ENCODE measurements around the gene PLEKHF1. TPM values are rescaled to one million over a fixed set of nuclear protein-coding genes. Genes with fewer than 3 reads are reported as not detected.

PLEKHF1 gene
- total RNA-seq, 1 donor from 2014 or later, result 29.4 TPM

DNA sequence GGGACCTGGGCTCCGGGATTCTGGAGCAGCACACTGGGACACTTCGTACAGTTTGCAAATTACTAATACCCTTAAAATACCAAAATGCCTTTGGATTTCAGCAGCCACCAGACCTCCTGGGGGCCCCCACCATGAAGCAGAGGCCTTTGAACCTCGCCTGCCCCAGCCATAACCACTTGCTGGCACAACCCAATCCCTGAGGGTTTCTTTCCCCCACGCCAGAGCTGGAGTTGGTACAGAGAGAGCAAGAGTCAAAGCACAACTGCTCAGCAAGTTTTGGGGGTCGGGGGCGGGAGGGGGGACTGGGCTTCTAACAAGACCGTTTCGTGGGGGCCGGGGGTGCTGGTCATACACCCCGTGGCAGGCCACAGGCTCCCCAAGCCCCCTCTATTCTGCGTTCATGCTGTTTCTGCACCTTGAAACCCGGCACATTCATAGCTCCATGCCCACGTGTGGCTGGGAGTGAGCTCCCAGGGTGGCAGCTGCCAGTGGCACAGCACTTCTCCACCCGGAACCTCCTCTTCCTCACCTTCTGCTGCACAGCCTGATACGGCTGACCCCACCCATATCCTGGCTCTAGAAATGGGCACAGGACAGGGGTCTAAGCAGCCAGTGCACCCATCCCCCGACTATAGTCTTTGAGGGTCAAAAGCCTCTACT, 17.1 kb downstream of the PLEKHF1 start:
- Mint-ChIP-seq H3K4me3 (ENCODE audit: unreplicated experiment) (no peak overlapping the region), H3K27ac (ENCODE audit: unreplicated experiment) (peak overlapping the region; percentile 82), H3K9me3 (ENCODE audit: low read depth) (no peaks in the 10 kb centered on the region), H3K36me3 (ENCODE audit: low read depth) (peaks cover 1% of the 10 kb centered on the region), H3K27me3 (ENCODE audit: low read depth) (no peaks in the 10 kb centered on the region), H3K4me1 (ENCODE audit: low read depth) (peaks cover 55% of the 10 kb centered on the region)
- no peak for DNase-seq (ENCODE audit: low spot score)
- TF ChIP-seq, protein P1, sequence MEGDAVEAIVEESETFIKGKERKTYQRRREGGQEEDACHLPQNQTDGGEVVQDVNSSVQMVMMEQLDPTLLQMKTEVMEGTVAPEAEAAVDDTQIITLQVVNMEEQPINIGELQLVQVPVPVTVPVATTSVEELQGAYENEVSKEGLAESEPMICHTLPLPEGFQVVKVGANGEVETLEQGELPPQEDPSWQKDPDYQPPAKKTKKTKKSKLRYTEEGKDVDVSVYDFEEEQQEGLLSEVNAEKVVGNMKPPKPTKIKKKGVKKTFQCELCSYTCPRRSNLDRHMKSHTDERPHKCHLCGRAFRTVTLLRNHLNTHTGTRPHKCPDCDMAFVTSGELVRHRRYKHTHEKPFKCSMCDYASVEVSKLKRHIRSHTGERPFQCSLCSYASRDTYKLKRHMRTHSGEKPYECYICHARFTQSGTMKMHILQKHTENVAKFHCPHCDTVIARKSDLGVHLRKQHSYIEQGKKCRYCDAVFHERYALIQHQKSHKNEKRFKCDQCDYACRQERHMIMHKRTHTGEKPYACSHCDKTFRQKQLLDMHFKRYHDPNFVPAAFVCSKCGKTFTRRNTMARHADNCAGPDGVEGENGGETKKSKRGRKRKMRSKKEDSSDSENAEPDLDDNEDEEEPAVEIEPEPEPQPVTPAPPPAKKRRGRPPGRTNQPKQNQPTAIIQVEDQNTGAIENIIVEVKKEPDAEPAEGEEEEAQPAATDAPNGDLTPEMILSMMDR (IDR thresholded peaks at IDR 0.05), result no peak

DNA sequence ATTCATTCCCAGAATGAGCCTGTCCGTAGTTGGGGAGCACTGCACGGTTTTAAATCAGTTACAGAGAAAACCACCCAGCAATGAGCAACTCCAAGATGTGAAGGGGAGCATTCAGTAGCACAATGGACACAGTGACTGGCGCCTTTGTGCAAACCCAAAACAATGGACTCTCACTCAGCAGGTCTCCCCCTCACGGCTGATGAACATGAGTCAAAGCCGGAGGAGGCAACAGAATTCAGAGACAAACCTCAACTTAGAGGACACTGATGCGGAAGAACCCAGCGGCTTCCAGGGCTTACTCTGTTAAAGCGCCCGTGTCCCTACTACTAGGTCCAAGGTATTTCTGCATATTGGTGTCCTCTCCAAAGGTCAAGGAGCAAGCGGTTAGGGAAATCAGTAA, 17.7 kb downstream of the PLEKHF1 start:
- no peak for DNase-seq (ENCODE audit: low spot score)
- H3K4me3 Mint-ChIP-seq (ENCODE audit: unreplicated experiment), result no peak overlapping the region
- no peaks in the 10 kb centered on the region for H3K27me3 Mint-ChIP-seq (ENCODE audit: low read depth)
- TF ChIP-seq, protein P1 (IDR thresholded peaks at IDR 0.05), result no peak
- H3K27ac Mint-ChIP-seq (ENCODE audit: unreplicated experiment), result peak overlapping the region; percentile 41
- peaks cover 1% of the 10 kb centered on the region for H3K36me3 Mint-ChIP-seq (ENCODE audit: low read depth)
- no peaks in the 10 kb centered on the region for H3K9me3 Mint-ChIP-seq (ENCODE audit: low read depth)
- peaks cover 61% of the 10 kb centered on the region for H3K4me1 Mint-ChIP-seq (ENCODE audit: low read depth)

DNA sequence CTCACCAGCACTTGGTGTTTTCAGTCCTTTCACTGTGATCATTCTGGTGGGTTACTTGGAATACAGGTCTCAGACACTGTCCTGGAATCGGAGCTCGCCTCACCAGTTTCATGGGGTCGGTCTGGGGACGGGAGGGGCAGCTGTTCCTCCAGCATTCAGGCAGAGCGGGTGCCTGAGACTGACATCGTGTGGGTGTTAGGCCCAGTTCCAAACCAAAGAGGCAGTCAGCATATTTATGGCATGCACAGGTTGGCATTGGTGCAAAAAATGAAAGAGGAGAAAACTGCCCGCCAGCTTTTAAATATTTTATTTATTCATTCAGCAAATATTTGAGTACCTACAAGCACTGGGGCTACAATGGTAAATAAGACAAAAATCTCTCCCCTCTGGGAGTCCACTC, 20.1 kb downstream of the PLEKHF1 start:
- Mint-ChIP-seq H3K27ac (ENCODE audit: unreplicated experiment) (peak overlapping the region; percentile 100), H3K9me3 (ENCODE audit: low read depth) (peaks cover 2% of the 10 kb centered on the region), H3K4me3 (ENCODE audit: unreplicated experiment) (no peak overlapping the region), H3K36me3 (ENCODE audit: low read depth) (peaks cover 4% of the 10 kb centered on the region), H3K27me3 (ENCODE audit: low read depth) (no peaks in the 10 kb centered on the region), H3K4me1 (ENCODE audit: low read depth) (peaks cover 71% of the 10 kb centered on the region)
- TF ChIP-seq, protein P1 (IDR thresholded peaks at IDR 0.05), result no peak
- no peak for DNase-seq (ENCODE audit: low spot score)

DNA sequence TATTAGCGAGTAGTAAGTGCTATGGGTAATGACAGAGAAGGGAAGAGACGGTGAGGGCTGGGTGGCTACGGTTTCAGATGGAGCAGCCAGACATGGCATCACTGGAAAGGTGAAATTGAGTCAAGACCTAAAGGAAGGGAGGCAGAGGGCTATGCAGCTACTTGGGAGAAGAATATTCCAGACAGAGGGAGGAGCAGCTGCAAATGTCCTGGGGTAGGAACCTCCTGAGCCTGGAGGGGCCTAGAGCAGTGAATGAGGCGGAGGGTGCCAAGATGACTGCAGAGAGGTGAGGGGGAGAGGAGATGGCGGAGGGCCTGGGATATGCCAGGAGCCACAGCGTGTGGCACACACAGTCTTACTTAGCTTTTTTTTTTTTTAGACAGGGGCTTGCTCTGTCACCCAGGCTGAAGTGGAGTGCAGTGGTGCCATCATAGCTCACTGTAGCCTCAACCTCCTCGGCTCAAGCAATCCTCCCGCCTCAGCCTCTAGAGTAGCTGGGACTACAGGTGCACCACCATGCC, 21.1 kb downstream of the PLEKHF1 start:
- no peak for DNase-seq (ENCODE audit: low spot score)
- Mint-ChIP-seq H3K9me3 (ENCODE audit: low read depth) (peaks cover 2% of the 10 kb centered on the region), H3K27me3 (ENCODE audit: low read depth) (no peaks in the 10 kb centered on the region), H3K4me3 (ENCODE audit: unreplicated experiment) (peak overlapping the region; percentile 44), H3K4me1 (ENCODE audit: low read depth) (peaks cover 75% of the 10 kb centered on the region), H3K27ac (ENCODE audit: unreplicated experiment) (peak overlapping the region; percentile 100), H3K36me3 (ENCODE audit: low read depth) (peaks cover 3% of the 10 kb centered on the region)
- TF ChIP-seq, protein P1 (IDR thresholded peaks at IDR 0.05), result no peak

DNA sequence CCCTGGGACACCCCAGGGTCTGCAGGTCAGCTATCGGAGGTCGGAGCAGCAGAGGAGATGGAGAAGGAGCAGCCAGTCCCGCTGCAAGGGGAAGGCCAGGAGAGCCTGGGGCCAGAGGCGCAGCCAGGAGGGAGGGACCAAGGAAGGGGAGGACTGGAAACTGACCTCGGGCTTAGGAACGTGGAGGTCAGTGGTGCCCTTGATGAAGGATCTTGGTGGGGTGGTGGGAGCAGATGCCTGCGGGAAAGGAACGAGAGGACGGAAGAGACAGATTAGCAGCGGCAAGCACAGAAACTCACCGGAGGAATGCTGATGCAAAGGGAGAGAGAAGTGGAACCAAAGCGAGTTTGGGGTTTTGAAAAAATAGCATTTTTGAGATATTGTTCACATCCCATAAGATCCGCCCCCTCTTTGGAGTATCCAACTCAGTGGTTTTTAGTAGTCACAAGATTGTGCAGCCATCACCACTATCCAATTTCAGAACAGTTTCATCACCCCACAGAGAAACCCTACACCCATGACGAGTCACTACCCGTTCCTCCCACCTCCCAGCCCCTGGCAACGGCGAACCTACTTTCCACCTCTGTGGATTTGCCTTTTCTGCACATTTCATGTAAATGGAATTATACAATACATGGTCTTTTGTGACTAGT, 22.1 kb downstream of the PLEKHF1 start:
- H3K4me1 Mint-ChIP-seq (ENCODE audit: low read depth), result peaks cover 66% of the 10 kb centered on the region
- peaks cover 3% of the 10 kb centered on the region for H3K36me3 Mint-ChIP-seq (ENCODE audit: low read depth)
- H3K4me3 Mint-ChIP-seq (ENCODE audit: unreplicated experiment), result peak overlapping the region; percentile 77
- DNase-seq (ENCODE audit: low spot score), result no peak
- H3K9me3 Mint-ChIP-seq (ENCODE audit: low read depth), result peaks cover 2% of the 10 kb centered on the region
- TF ChIP-seq, protein P1 (IDR thresholded peaks at IDR 0.05), result no peak
- H3K27me3 Mint-ChIP-seq (ENCODE audit: low read depth), result no peaks in the 10 kb centered on the region
- peak overlapping the region; percentile 100 for H3K27ac Mint-ChIP-seq (ENCODE audit: unreplicated experiment)
